Activated naive CD8-positive, alpha-beta T cell treated with anti-CD3 and anti-CD28 coated beads, Interleukin-2, amount 50 U/mL, for 16 hours (primary cell): Measurements from ENCODE around the gene CACNA1D.

Source experiments
- DNase-seq: peaks from one replicate; pipeline ENCODE4 v3.0.0-alpha.2; 2020; ENCODE audit warnings: low read depth, low spot score

Gene CACNA1D

GRCh38 chr3:53822331-53822741, 327.9 kb downstream of the CACNA1D start:
- no peak for DNase-seq

- DNase-seq, result no peak
Measured at GRCh38 chr3:53823026-53823955, 328.9 kb downstream of the CACNA1D start.

- DNase-seq, result no peak
Measured at GRCh38 chr3:53823956-53824657, 329.7 kb downstream of the CACNA1D start.

- DNase-seq, result no peak
Measured at GRCh38 chr3:53824795-53825194, 330.4 kb downstream of the CACNA1D start.

GRCh38 chr3:53826048-53826447, 331.6 kb downstream of the CACNA1D start:
- DNase-seq, result no peak

GRCh38 chr3:53828581-53828980, 334.2 kb downstream of the CACNA1D start:
- DNase-seq, result no peak

- DNase-seq, result no peak
Measured at GRCh38 chr3:53829605-53830004, 335.2 kb downstream of the CACNA1D start.

GRCh38 chr3:53830944-53831343, 336.5 kb downstream of the CACNA1D start:
- no peak for DNase-seq

- no peak for DNase-seq
Measured at GRCh38 chr3:53833053-53833645, 338.7 kb downstream of the CACNA1D start.

GRCh38 chr3:53833700-53834099, 339.3 kb downstream of the CACNA1D start:
- no peak for DNase-seq

- no peak for DNase-seq
Measured at GRCh38 chr3:53834429-53835095, 340.2 kb downstream of the CACNA1D start.

- no peak for DNase-seq
Measured at GRCh38 chr3:53835257-53835656, 340.8 kb downstream of the CACNA1D start.

GRCh38 chr3:53836084-53836872, 341.9 kb downstream of the CACNA1D start:
- no peak for DNase-seq

- DNase-seq, result no peak
Measured at GRCh38 chr3:53837331-53837730, 342.9 kb downstream of the CACNA1D start.

GRCh38 chr3:53841296-53841695, 346.9 kb downstream of the CACNA1D start:
- no peak for DNase-seq

GRCh38 chr3:53842436-53843194, 348.2 kb downstream of the CACNA1D start:
- no peak for DNase-seq

- DNase-seq, result no peak
Measured at GRCh38 chr3:53843195-53844177, 349.1 kb downstream of the CACNA1D start.

GRCh38 chr3:53844262-53845102, 350.1 kb downstream of the CACNA1D start:
- no peak for DNase-seq
